C1 segment of cervical spinal cord (tissue), 14 donors: ENCODE results near the gene SFT2D1.
"Not testable (repeated sequence)": the region's sequence is repeated elsewhere in the genome, so short reads cannot be mapped to it uniquely, and the experiment has no call there.

Experiments used
- DNase-seq, 14 donors: peaks; one replicate each; lab custom pipeline; 2025; lab: John Stamatoyannopoulos, UW

SFT2D1 gene

GRCh38 chr6:166364456-166364855 is 22.1 kb upstream of the SFT2D1 start:
- DNase-seq: peak in 2 of 14 donors; percentile 10 to 27

- not testable (repeated sequence) for DNase-seq
Measured at GRCh38 chr6:166362427-166362826, 20.1 kb upstream of the SFT2D1 start.

GRCh38 chr6:166361077-166361429 is 18.7 kb upstream of the SFT2D1 start:
- no peak for DNase-seq

- no peak for DNase-seq
Measured at GRCh38 chr6:166360243-166361076, 18.1 kb upstream of the SFT2D1 start.

GRCh38 chr6:166355552-166355951 is 13.2 kb upstream of the SFT2D1 start:
- no peak for DNase-seq

GRCh38 chr6:166354965-166355364 is 12.6 kb upstream of the SFT2D1 start:
- DNase-seq: no peak

GRCh38 chr6:166354143-166354542 is 11.8 kb upstream of the SFT2D1 start:
- DNase-seq: no peak

GRCh38 chr6:166353507-166353906 is 11.2 kb upstream of the SFT2D1 start:
- no peak for DNase-seq

GRCh38 chr6:166352923-166353322 is 10.6 kb upstream of the SFT2D1 start:
- no peak for DNase-seq

- peak in 4 of 14 donors; percentile 12 to 25 (median 22) for DNase-seq
Measured at GRCh38 chr6:166351715-166352285, 9.5 kb upstream of the SFT2D1 start.

- no peak for DNase-seq
Measured at GRCh38 chr6:166348305-166348949, 6.1 kb upstream of the SFT2D1 start.

- no peak for DNase-seq
Measured at GRCh38 chr6:166346965-166347364, 4.6 kb upstream of the SFT2D1 start.

- no peak for DNase-seq
Measured at GRCh38 chr6:166346449-166346848, 4.1 kb upstream of the SFT2D1 start.

GRCh38 chr6:166345672-166346071 is 3.3 kb upstream of the SFT2D1 start:
- DNase-seq: not testable (repeated sequence)

GRCh38 chr6:166344921-166345320 is 2.6 kb upstream of the SFT2D1 start:
- DNase-seq: not testable (repeated sequence)

GRCh38 chr6:166344240-166344639 is 1.9 kb upstream of the SFT2D1 start:
- no peak for DNase-seq

- DNase-seq: no peak
Measured at GRCh38 chr6:166343150-166343487, 774 bp upstream of the SFT2D1 start.

GRCh38 chr6:166341977-166342348 is 382 bp downstream of the SFT2D1 start:
- DNase-seq: no peak

- no peak for DNase-seq
Measured at GRCh38 chr6:166341464-166341863, 881 bp downstream of the SFT2D1 start.

- no peak for DNase-seq
Measured at GRCh38 chr6:166338854-166339253, 3.5 kb downstream of the SFT2D1 start.

- DNase-seq: no peak
Measured at GRCh38 chr6:166336847-166337246, 5.5 kb downstream of the SFT2D1 start.

- no peak for DNase-seq
Measured at GRCh38 chr6:166335378-166336302, 6.7 kb downstream of the SFT2D1 start.
